H9 (cell line): Measurements from ENCODE around the gene PNPLA6. TPM values are rescaled to one million over a fixed set of nuclear protein-coding genes. Genes with fewer than 3 reads are reported as not detected.

ENCODE experiments used
- DNase-seq: peaks from one replicate; pipeline ENCODE4 v3.0.0-alpha.2; 2017
- H2AFZ ChIP-seq: one replicate; pipeline ENCODE4 v1.6.1; 2013; ENCODE audit warnings: mild to moderate bottlenecking, low read length, control low read depth, moderate library complexity
- H2AK5ac ChIP-seq: 2 replicates; pipeline ENCODE4 v1.6.1; 2013; ENCODE audit warnings: low read length, control low read depth, mixed read lengths; ENCODE audit not compliant: insufficient read length
- H2BK120ac ChIP-seq: one replicate; pipeline ENCODE4 v1.6.1; 2013; ENCODE audit warnings: low read depth, mild to moderate bottlenecking, low read length, control low read depth, inconsistent platforms; ENCODE audit not compliant: poor library complexity, severe bottlenecking
- H2BK12ac ChIP-seq: 2 replicates; pipeline ENCODE4 v1.6.1; 2013; ENCODE audit warnings: low read length, control low read depth, mixed read lengths, low read depth; ENCODE audit not compliant: insufficient read length
- H2BK15ac ChIP-seq: 2 replicates; pipeline ENCODE4 v1.6.1; 2013; ENCODE audit warnings: low read depth, low read length, control low read depth
- H2BK20ac ChIP-seq: one replicate; pipeline ENCODE4 v1.6.1; 2013; ENCODE audit warnings: low read depth, mild to moderate bottlenecking, low read length, control low read depth, inconsistent platforms; ENCODE audit not compliant: poor library complexity, severe bottlenecking
- H2BK5ac ChIP-seq: 2 replicates; pipeline ENCODE4 v1.6.1; 2013; ENCODE audit warnings: low read length, control low read depth, mixed read lengths; ENCODE audit not compliant: insufficient read length
- H3K14ac ChIP-seq: 2 replicates; pipeline ENCODE4 v1.6.1; 2013; ENCODE audit warnings: low read length, control low read depth; ENCODE audit not compliant: insufficient read depth
- H3K18ac ChIP-seq: 2 replicates; pipeline ENCODE4 v1.6.1; 2013; ENCODE audit warnings: low read depth, mild to moderate bottlenecking, mixed read lengths, low read length, control low read depth; ENCODE audit not compliant: insufficient read length
- H3K23ac ChIP-seq: 2 replicates; pipeline ENCODE4 v1.6.1; 2013; ENCODE audit warnings: low read length, control low read depth, mixed read lengths, low read depth; ENCODE audit not compliant: insufficient read length
- H3K23me2 ChIP-seq: 2 replicates; pipeline ENCODE4 v1.6.1; 2013; ENCODE audit warnings: low read depth, mild to moderate bottlenecking, mixed read lengths, low read length, control low read depth; ENCODE audit not compliant: insufficient read length, poor library complexity, severe bottlenecking
- H3K27ac ChIP-seq: 2 replicates; pipeline ENCODE4 v1.5.1; 2013; ENCODE audit warnings: low read length, control low read depth, mixed read lengths, low read depth; ENCODE audit not compliant: insufficient read length
- H3K27me3 ChIP-seq: 2 replicates; pipeline ENCODE4 v1.6.1; 2013; ENCODE audit warnings: low read length, control low read depth, inconsistent platforms; ENCODE audit not compliant: insufficient read depth
- H3K4ac ChIP-seq: 2 replicates; pipeline ENCODE4 v1.6.1; 2013; ENCODE audit warnings: low read depth, mild to moderate bottlenecking, control low read depth, inconsistent platforms, low read length, moderate library complexity
- H3K4me1 ChIP-seq: 2 replicates; pipeline ENCODE4 v1.6.1; 2013; ENCODE audit warnings: low read length, control low read depth, inconsistent platforms; ENCODE audit not compliant: insufficient read depth
- H3K4me2 ChIP-seq: 2 replicates; pipeline ENCODE4 v1.6.1; 2013; ENCODE audit warnings: low read length, control low read depth, mixed read lengths; ENCODE audit not compliant: insufficient read length, insufficient read depth
- H3K56ac ChIP-seq: 2 replicates; pipeline ENCODE4 v1.6.1; 2013; ENCODE audit warnings: low read depth, mild to moderate bottlenecking, mixed read lengths, low read length, control low read depth; ENCODE audit not compliant: insufficient read length
- H3K79me1 ChIP-seq: 2 replicates; pipeline ENCODE4 v1.6.1; 2013; ENCODE audit warnings: low read depth, mild to moderate bottlenecking, moderate library complexity, low read length, control low read depth, inconsistent platforms; ENCODE audit not compliant: insufficient read depth, poor library complexity, severe bottlenecking
- H3K79me2 ChIP-seq: 2 replicates; pipeline ENCODE4 v1.6.1; 2013; ENCODE audit warnings: low read length, control low read depth, inconsistent platforms; ENCODE audit not compliant: insufficient read depth
- H3K9ac ChIP-seq: 2 replicates; pipeline ENCODE4 v1.6.1; 2013; ENCODE audit warnings: low read length, control low read depth, mixed read lengths; ENCODE audit not compliant: insufficient read length; ENCODE audit errors: extremely low read depth
- H3K9me3 ChIP-seq: one replicate; pipeline ENCODE4 v1.6.1; 2013; ENCODE audit warnings: low read depth, low read length, inconsistent platforms; ENCODE audit not compliant: control insufficient read depth
- H3T11ph ChIP-seq: one replicate; pipeline ENCODE4 v1.6.1; 2013; ENCODE audit warnings: mild to moderate bottlenecking, low read length, control low read depth, inconsistent platforms
- H4K20me1 ChIP-seq: one replicate; pipeline ENCODE4 v1.6.1; 2013; ENCODE audit not compliant: control insufficient read depth, insufficient read length, insufficient read depth
- H4K5ac ChIP-seq: 2 replicates; pipeline ENCODE4 v1.6.1; 2013; ENCODE audit warnings: low read depth, mild to moderate bottlenecking, mixed read lengths, low read length, control low read depth; ENCODE audit not compliant: insufficient read length
- H4K8ac ChIP-seq: replicated peaks from 2 replicates; pipeline ENCODE4 v1.6.1; 2013; ENCODE audit warnings: low read length, control low read depth, mixed read lengths, low read depth; ENCODE audit not compliant: insufficient read length
- H4K91ac ChIP-seq: 2 replicates; pipeline ENCODE4 v1.6.1; 2013; ENCODE audit warnings: low read depth, mild to moderate bottlenecking, moderate library complexity, mixed read lengths, low read length, control low read depth; ENCODE audit not compliant: insufficient read length
- H3K27ac Mint-ChIP-seq, 3 experiments: 2 replicates in 2 of 3; 3 replicates in 1 of 3; pipeline ENCODE4 v1.8.0; 2020 to 2021; ENCODE audit warnings: mixed read lengths in 3 of 3, mild to moderate bottlenecking in 1 of 3, moderate library complexity in 1 of 3
- H3K27me3 Mint-ChIP-seq: 2 replicates; pipeline ENCODE4 v1.8.0; 2021; ENCODE audit warnings: low read depth, mild to moderate bottlenecking, moderate library complexity, mixed read lengths
- H3K36me3 Mint-ChIP-seq, 3 experiments: 2 replicates in 2 of 3; 3 replicates in 1 of 3; pipeline ENCODE4 v1.8.0; 2020 to 2021; ENCODE audit warnings: low read depth in 3 of 3, mixed read lengths in 3 of 3; ENCODE audit not compliant: insufficient read depth in 1 of 3
- H3K4me1 Mint-ChIP-seq, 2 experiments: 2 replicates each; pipeline ENCODE4 v1.8.0; 2020; ENCODE audit warnings: mixed read lengths in 2 of 2
- H3K4me3 Mint-ChIP-seq, 2 experiments: 2 replicates in 1 of 2; 3 replicates in 1 of 2; pipeline ENCODE4 v1.8.0; 2020 to 2021; ENCODE audit warnings: mild to moderate bottlenecking in 2 of 2, mixed read lengths in 2 of 2, moderate library complexity in 1 of 2
- H3K9me3 Mint-ChIP-seq, 2 experiments: 2 replicates in 1 of 2; 3 replicates in 1 of 2; pipeline ENCODE4 v1.8.0; 2020; ENCODE audit warnings: mild to moderate bottlenecking in 2 of 2, mixed read lengths in 2 of 2, moderate library complexity in 1 of 2
- CTCF ChIP-seq: fragments of 200-600 bp; sonication (generic); conservative IDR thresholded peaks from 3 replicates; pipeline ENCODE4 v1.8.0; 2021; ENCODE audit warnings: antibody characterized with exemption, mild to moderate bottlenecking
- WGBS: extraction: QIAGEN DNeasy Blood & Tissue Kit; methylation state at CpG from one replicate; pipeline ENCODE4 v1.1.7; 2013; ENCODE audit warnings: missing lambda C conversion rate, low lambda C conversion rate, mixed read lengths; ENCODE audit not compliant: insufficient read length; ENCODE audit errors: extremely low coverage; 5-methylcytosine and 5-hydroxymethylcytosine counted together
- total RNA-seq: library from RNA; stranded (reverse); gene quantifications from 2 replicates; pipeline ENCODE4 v1.2.1, GENCODE V29; 2021

Gene PNPLA6
- total RNA-seq, 1 experiment from 2014 or later, result 130 TPM

- H3K27ac Mint-ChIP-seq, result no peak overlapping the region
- no peaks in the 10 kb centered on the region; a peak in 1 of 5 replicates for H3K9me3 Mint-ChIP-seq
Observed at GRCh38 chr19:7512400-7512851, 23.1 kb upstream of the PNPLA6 start.

More at GRCh38 chr19:7512400-7512851, 23.1 kb upstream of the PNPLA6 start:
- Histone ChIP-seq H4K5ac (no peak overlapping the region), H3K9ac (no peak overlapping the region), H3K27me3 (no peaks in the 10 kb centered on the region), H2BK12ac (no peak overlapping the region), H2BK15ac (no peak overlapping the region), H3K18ac (no peak overlapping the region), H2BK20ac (no peak overlapping the region), H3K56ac (no peak overlapping the region), H3K9me3 (no peaks in the 10 kb centered on the region), H3K27ac (no peak overlapping the region), H2AFZ (no peak overlapping the region), H4K8ac (no peak overlapping the region), H4K20me1 (no peaks in the 10 kb centered on the region), H3K79me1 (no peaks in the 10 kb centered on the region), H2BK5ac (no peak overlapping the region), H3K14ac (no peak overlapping the region), H3K23me2 (peaks cover 8% of the 10 kb centered on the region), H3K4me1 (peaks cover 4% of the 10 kb centered on the region; the same call in 1 of the 2 replicates), H3T11ph (no peak overlapping the region), H3K4me2 (no peak overlapping the region), H3K79me2 (0 out of 2 replicates have a peak, but pooled peaks cover 2% of the 10 kb centered on the region), H3K23ac (no peak overlapping the region), H2AK5ac (no peak overlapping the region), H4K91ac (no peak overlapping the region), H3K4ac (no peak overlapping the region), H2BK120ac (no peak overlapping the region)
- DNase-seq, result no peak
- H3K36me3 Mint-ChIP-seq, result no peaks in the 10 kb centered on the region
- H3K27me3 Mint-ChIP-seq, result peaks cover 14% of the 10 kb centered on the region
- H3K4me3 Mint-ChIP-seq, result no peak overlapping the region
- no peak for TF ChIP-seq CTCF
- peaks cover 19 to 32% of the 10 kb centered on the region in 2 experiments for H3K4me1 Mint-ChIP-seq
- WGBS, result no CpG with 5 or more reads among the region's 6 CpGs
